GM21526 (cell line): ENCODE data around the gene TNFSF8.

Source experiments
- ATAC-seq: cut with Tn5 transposase; IDR thresholded peaks from one replicate; pipeline ENCODE4 v1.9.1; 2021; ENCODE audit warnings: moderate library complexity; ENCODE audit not compliant: unreplicated experiment, low FRiP score

Gene TNFSF8

DNA sequence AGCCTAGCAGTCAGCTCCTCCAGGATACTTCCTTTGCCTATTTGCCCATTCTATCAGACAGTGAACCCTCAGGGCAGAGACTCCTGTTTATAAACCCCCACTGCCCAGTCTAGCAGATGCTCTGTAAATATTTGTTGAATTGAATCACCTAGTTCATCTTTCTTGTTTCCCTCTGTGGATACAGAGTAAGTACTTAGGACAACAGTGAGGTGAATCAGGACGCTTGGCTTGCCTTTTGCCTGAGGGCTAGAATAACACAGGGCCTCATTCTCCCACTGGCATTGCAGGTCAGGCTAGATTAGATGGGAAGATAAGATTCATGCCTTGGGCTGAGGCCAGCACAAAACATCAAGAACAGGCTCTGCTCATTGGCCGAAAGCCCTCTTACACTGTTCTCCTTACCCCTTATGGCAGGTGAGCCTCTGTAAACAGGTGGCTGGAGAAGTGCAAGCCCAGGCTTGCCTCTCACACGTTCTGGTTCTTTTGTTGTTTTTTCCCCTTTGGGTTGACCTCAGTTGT, 22.2 kb downstream of the TNFSF8 start:
- ATAC-seq: no peak

- ATAC-seq: no peak
Observed at GRCh38 chr9:114906922-114907571, 23.3 kb downstream of the TNFSF8 start.

DNA sequence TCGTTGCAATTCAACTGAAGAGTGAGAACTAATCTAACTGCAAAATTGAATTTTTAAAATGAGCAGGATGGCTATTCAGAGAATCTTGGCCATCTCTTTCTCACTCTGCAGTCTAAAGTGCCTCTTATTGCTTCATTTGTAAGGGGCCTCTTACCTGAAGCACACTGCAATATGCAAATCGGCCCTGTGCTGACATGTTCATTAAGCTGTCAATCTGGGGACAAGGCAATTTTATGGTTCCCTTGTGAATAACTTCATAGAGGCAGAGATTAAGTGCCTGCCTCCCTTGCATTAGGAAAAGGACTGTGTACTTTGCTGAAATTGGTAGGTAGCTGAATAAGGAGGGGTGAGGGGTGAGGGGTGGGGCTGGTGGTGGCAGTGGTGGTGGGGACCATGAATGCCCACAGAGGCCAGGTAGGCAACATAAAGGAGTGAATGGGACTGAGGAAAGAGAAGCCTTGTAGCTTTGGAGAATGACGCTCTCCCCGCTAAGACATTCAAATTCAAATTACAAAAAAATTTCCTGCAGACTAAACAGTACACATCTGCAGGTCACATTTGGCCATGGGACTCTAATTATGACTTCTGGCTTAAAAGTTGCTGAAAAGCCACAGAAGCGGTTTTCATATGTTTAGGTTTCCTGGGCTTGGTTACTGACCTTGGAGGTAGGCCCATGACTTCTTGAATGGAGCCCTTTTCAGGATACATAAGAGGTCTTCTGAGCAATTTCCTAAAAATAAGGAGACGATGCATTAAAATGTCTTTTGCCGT, 25.0 kb downstream of the TNFSF8 start:
- ATAC-seq: no peak

GRCh38 chr9:114902786-114903524, 27.4 kb downstream of the TNFSF8 start:
- no peak for ATAC-seq

- ATAC-seq: no peak
Observed at GRCh38 chr9:114900942-114901802, 29.2 kb downstream of the TNFSF8 start.

- no peak for ATAC-seq
Observed at GRCh38 chr9:114899995-114900394, 30.4 kb downstream of the TNFSF8 start.

- ATAC-seq: no peak
Observed at GRCh38 chr9:114899461-114899860, 30.9 kb downstream of the TNFSF8 start.

- ATAC-seq: peak; percentile 76
Observed at GRCh38 chr9:114898741-114899140, 31.6 kb downstream of the TNFSF8 start.

- no peak for ATAC-seq
Observed at GRCh38 chr9:114897196-114897595, 33.2 kb downstream of the TNFSF8 start.

DNA sequence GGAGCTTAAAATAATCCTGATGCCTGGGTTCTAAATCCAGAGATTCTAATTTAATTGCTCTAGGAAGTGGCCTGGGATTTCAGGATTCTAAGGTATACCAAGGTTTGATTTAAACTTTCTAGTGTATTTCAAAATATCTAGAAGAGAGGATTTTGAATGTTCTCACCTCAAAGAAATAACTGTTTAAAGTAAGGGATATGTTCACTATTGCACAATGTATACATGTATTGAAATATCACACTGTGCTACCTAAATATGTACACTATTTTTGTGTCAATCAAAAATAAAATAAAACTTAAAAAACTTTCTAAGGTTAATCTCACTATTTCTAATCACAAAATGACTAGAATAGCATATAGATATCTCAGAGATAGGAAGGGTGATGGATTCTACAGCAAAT, 34.0 kb downstream of the TNFSF8 start:
- no peak for ATAC-seq

DNA sequence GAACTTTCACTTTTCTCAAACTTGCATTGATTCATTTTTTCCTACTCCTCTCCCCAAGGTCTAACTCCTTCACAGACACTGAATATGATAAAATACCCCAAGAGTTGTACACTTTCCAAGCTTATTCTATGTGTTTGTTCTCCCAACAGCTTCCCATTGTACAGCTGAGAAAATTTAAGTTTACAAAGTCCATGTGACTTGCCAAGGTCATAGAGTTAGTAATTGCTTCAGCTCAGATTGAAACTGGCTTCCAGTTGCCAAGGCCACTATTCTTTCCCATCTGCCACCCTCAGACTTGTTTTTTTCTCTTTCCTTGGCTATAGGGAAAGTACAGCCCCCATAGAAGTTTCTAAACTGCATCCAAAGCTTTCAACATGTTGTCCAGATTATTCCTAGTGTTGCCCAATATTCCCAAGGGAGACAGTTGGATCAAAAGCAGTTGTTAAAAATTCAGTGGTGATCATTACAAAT, 34.8 kb downstream of the TNFSF8 start:
- no peak for ATAC-seq

- no peak for ATAC-seq
Observed at GRCh38 chr9:114894609-114895433, 35.6 kb downstream of the TNFSF8 start.

- ATAC-seq: no peak
Observed at GRCh38 chr9:114894206-114894605, 36.2 kb downstream of the TNFSF8 start.

DNA sequence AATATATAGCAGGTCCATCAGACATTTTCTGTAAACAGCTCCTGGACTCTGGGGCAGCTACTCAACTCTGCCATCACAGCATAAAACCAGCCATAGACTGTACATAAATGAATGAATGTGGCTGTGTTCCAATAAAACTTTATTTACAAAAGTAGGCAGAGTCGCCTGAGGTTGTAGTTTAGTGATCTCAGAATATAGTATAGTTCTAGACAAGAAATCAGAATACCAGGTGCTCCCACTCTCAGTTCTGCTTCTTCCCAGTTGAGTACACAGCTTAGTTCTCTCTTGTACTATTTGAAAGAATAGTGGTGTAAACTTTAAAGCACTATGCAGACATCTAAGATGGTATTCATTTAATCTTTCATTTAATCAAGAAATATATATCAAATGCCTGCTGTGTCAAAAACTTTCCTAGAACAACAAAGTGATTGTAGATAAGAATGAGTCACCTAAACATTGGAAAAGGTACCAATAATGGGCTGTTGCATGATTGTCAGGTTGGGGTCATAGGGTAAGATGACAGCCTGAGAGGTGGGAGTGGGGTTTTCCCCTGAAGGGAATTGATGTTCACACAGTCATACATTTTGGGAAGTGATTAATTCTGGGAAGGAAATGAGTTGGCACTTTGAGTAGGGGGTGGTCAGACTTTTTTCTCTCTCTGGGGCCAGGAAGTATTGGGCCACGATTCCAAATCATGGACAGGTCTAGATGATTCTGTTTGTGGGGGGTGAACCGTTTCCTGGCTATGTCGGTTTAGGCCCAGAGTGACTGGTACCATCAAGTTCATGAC, 37.0 kb downstream of the TNFSF8 start:
- ATAC-seq: peak; percentile 65

DNA sequence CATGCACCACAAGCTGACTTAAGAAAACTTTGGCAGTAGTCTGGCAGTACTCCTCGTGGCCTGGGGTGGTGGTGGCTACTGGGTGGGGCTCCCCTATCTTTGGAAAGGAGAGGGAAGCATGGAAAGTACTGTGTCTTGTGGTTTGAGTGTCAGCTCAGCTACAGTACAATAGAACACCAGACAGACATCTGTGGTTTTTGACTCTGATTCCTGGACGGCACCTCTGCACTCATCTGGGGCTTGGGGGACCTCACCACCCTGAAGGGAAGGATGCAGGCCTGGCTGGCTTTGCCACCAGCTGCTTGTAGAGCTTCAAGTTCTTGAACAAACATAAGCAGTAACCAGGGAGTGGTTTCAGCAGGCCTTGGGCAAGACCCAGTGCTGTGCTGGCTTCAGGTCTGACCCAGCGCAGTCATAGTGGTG, 40.6 kb downstream of the TNFSF8 start:
- no peak for ATAC-seq

- ATAC-seq: no peak
Observed at GRCh38 chr9:114888607-114889006, 41.8 kb downstream of the TNFSF8 start.

DNA sequence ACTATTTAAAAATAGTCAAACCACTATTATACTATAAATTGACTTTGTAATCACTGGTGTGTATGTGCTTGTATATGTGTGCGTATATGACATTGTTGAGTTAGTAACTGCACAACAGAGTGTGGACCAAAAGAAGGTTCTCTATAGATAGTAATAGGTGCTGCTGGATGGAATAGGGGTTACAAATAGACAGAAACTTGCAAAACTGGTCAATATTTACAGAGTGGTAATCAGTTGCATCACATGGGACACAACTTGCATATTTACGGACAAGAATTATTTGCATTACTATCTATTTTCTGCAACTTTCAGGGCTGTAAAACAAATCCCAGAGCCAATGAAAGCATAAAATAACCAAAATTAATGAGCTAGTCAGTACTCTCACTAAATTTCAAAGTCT, 42.4 kb downstream of the TNFSF8 start:
- ATAC-seq: no peak

DNA sequence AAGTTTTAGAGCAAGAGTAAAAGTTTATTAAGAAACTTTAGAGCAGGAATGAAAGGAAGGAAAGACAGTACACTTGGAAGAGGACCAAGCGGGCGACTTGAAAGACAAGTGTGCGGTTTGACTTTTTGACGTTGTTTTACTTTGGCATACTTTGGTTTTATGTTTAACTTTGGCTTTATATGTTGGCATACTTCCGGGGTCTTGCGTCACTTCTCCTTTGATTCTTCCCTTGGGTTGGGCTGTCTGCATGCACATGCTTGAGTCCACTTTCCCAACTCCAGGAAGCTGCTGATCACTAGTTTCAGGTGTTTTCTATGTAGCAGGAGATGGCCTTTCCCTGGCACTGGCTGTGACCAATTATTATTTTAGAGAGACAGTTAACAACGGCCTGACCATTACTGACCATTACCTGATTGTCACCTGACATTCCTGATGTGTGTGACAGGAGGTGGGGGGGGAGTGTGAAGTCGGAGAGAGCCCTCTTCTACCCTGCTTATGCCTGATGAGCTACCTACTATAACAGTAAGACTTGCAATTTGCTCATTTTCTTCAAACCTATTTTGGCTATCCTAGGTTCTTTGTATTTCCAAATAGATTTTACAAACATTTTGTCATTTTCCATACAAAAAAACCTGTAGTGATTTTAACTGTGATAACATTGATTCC, 45.5 kb downstream of the TNFSF8 start:
- ATAC-seq: no peak
